H9 (cell line): Measurements from ENCODE around the gene BARX1. TPM values are rescaled to one million over a fixed set of nuclear protein-coding genes. Genes with fewer than 3 reads are reported as not detected.

Experiments
- DNase-seq: peaks from one replicate; pipeline ENCODE4 v3.0.0-alpha.2; 2017
- H2AFZ ChIP-seq: one replicate; pipeline ENCODE4 v1.6.1; 2013; ENCODE audit warnings: mild to moderate bottlenecking, low read length, control low read depth, moderate library complexity
- H2AK5ac ChIP-seq: 2 replicates; pipeline ENCODE4 v1.6.1; 2013; ENCODE audit warnings: low read length, control low read depth, mixed read lengths; ENCODE audit not compliant: insufficient read length
- H2BK120ac ChIP-seq: one replicate; pipeline ENCODE4 v1.6.1; 2013; ENCODE audit warnings: low read depth, mild to moderate bottlenecking, low read length, control low read depth, inconsistent platforms; ENCODE audit not compliant: poor library complexity, severe bottlenecking
- H2BK12ac ChIP-seq: 2 replicates; pipeline ENCODE4 v1.6.1; 2013; ENCODE audit warnings: low read length, control low read depth, mixed read lengths, low read depth; ENCODE audit not compliant: insufficient read length
- H2BK15ac ChIP-seq: 2 replicates; pipeline ENCODE4 v1.6.1; 2013; ENCODE audit warnings: low read depth, low read length, control low read depth
- H2BK20ac ChIP-seq: one replicate; pipeline ENCODE4 v1.6.1; 2013; ENCODE audit warnings: low read depth, mild to moderate bottlenecking, low read length, control low read depth, inconsistent platforms; ENCODE audit not compliant: poor library complexity, severe bottlenecking
- H2BK5ac ChIP-seq: 2 replicates; pipeline ENCODE4 v1.6.1; 2013; ENCODE audit warnings: low read length, control low read depth, mixed read lengths; ENCODE audit not compliant: insufficient read length
- H3K14ac ChIP-seq: 2 replicates; pipeline ENCODE4 v1.6.1; 2013; ENCODE audit warnings: low read length, control low read depth; ENCODE audit not compliant: insufficient read depth
- H3K18ac ChIP-seq: 2 replicates; pipeline ENCODE4 v1.6.1; 2013; ENCODE audit warnings: low read depth, mild to moderate bottlenecking, mixed read lengths, low read length, control low read depth; ENCODE audit not compliant: insufficient read length
- H3K23ac ChIP-seq: 2 replicates; pipeline ENCODE4 v1.6.1; 2013; ENCODE audit warnings: low read length, control low read depth, mixed read lengths, low read depth; ENCODE audit not compliant: insufficient read length
- H3K23me2 ChIP-seq: 2 replicates; pipeline ENCODE4 v1.6.1; 2013; ENCODE audit warnings: low read depth, mild to moderate bottlenecking, mixed read lengths, low read length, control low read depth; ENCODE audit not compliant: insufficient read length, poor library complexity, severe bottlenecking
- H3K27ac ChIP-seq: 2 replicates; pipeline ENCODE4 v1.5.1; 2013; ENCODE audit warnings: low read length, control low read depth, mixed read lengths, low read depth; ENCODE audit not compliant: insufficient read length
- H3K27me3 ChIP-seq: 2 replicates; pipeline ENCODE4 v1.6.1; 2013; ENCODE audit warnings: low read length, control low read depth, inconsistent platforms; ENCODE audit not compliant: insufficient read depth
- H3K4ac ChIP-seq: 2 replicates; pipeline ENCODE4 v1.6.1; 2013; ENCODE audit warnings: low read depth, mild to moderate bottlenecking, control low read depth, inconsistent platforms, low read length, moderate library complexity
- H3K4me1 ChIP-seq: 2 replicates; pipeline ENCODE4 v1.6.1; 2013; ENCODE audit warnings: low read length, control low read depth, inconsistent platforms; ENCODE audit not compliant: insufficient read depth
- H3K4me2 ChIP-seq: 2 replicates; pipeline ENCODE4 v1.6.1; 2013; ENCODE audit warnings: low read length, control low read depth, mixed read lengths; ENCODE audit not compliant: insufficient read length, insufficient read depth
- H3K56ac ChIP-seq: 2 replicates; pipeline ENCODE4 v1.6.1; 2013; ENCODE audit warnings: low read depth, mild to moderate bottlenecking, mixed read lengths, low read length, control low read depth; ENCODE audit not compliant: insufficient read length
- H3K79me1 ChIP-seq: 2 replicates; pipeline ENCODE4 v1.6.1; 2013; ENCODE audit warnings: low read depth, mild to moderate bottlenecking, moderate library complexity, low read length, control low read depth, inconsistent platforms; ENCODE audit not compliant: insufficient read depth, poor library complexity, severe bottlenecking
- H3K79me2 ChIP-seq: 2 replicates; pipeline ENCODE4 v1.6.1; 2013; ENCODE audit warnings: low read length, control low read depth, inconsistent platforms; ENCODE audit not compliant: insufficient read depth
- H3K9ac ChIP-seq: 2 replicates; pipeline ENCODE4 v1.6.1; 2013; ENCODE audit warnings: low read length, control low read depth, mixed read lengths; ENCODE audit not compliant: insufficient read length; ENCODE audit errors: extremely low read depth
- H3K9me3 ChIP-seq: one replicate; pipeline ENCODE4 v1.6.1; 2013; ENCODE audit warnings: low read depth, low read length, inconsistent platforms; ENCODE audit not compliant: control insufficient read depth
- H3T11ph ChIP-seq: one replicate; pipeline ENCODE4 v1.6.1; 2013; ENCODE audit warnings: mild to moderate bottlenecking, low read length, control low read depth, inconsistent platforms
- H4K20me1 ChIP-seq: one replicate; pipeline ENCODE4 v1.6.1; 2013; ENCODE audit not compliant: control insufficient read depth, insufficient read length, insufficient read depth
- H4K5ac ChIP-seq: 2 replicates; pipeline ENCODE4 v1.6.1; 2013; ENCODE audit warnings: low read depth, mild to moderate bottlenecking, mixed read lengths, low read length, control low read depth; ENCODE audit not compliant: insufficient read length
- H4K8ac ChIP-seq: replicated peaks from 2 replicates; pipeline ENCODE4 v1.6.1; 2013; ENCODE audit warnings: low read length, control low read depth, mixed read lengths, low read depth; ENCODE audit not compliant: insufficient read length
- H4K91ac ChIP-seq: 2 replicates; pipeline ENCODE4 v1.6.1; 2013; ENCODE audit warnings: low read depth, mild to moderate bottlenecking, moderate library complexity, mixed read lengths, low read length, control low read depth; ENCODE audit not compliant: insufficient read length
- H3K27ac Mint-ChIP-seq, 3 experiments: 2 replicates in 2 of 3; 3 replicates in 1 of 3; pipeline ENCODE4 v1.8.0; 2020 to 2021; ENCODE audit warnings: mixed read lengths in 3 of 3, mild to moderate bottlenecking in 1 of 3, moderate library complexity in 1 of 3
- H3K27me3 Mint-ChIP-seq: 2 replicates; pipeline ENCODE4 v1.8.0; 2021; ENCODE audit warnings: low read depth, mild to moderate bottlenecking, moderate library complexity, mixed read lengths
- H3K36me3 Mint-ChIP-seq, 3 experiments: 2 replicates in 2 of 3; 3 replicates in 1 of 3; pipeline ENCODE4 v1.8.0; 2020 to 2021; ENCODE audit warnings: low read depth in 3 of 3, mixed read lengths in 3 of 3; ENCODE audit not compliant: insufficient read depth in 1 of 3
- H3K4me1 Mint-ChIP-seq, 2 experiments: 2 replicates each; pipeline ENCODE4 v1.8.0; 2020; ENCODE audit warnings: mixed read lengths in 2 of 2
- H3K4me3 Mint-ChIP-seq, 2 experiments: 2 replicates in 1 of 2; 3 replicates in 1 of 2; pipeline ENCODE4 v1.8.0; 2020 to 2021; ENCODE audit warnings: mild to moderate bottlenecking in 2 of 2, mixed read lengths in 2 of 2, moderate library complexity in 1 of 2
- H3K9me3 Mint-ChIP-seq, 2 experiments: 2 replicates in 1 of 2; 3 replicates in 1 of 2; pipeline ENCODE4 v1.8.0; 2020; ENCODE audit warnings: mild to moderate bottlenecking in 2 of 2, mixed read lengths in 2 of 2, moderate library complexity in 1 of 2
- WGBS: extraction: QIAGEN DNeasy Blood & Tissue Kit; methylation state at CpG from one replicate; pipeline ENCODE4 v1.1.7; 2013; ENCODE audit warnings: missing lambda C conversion rate, low lambda C conversion rate, mixed read lengths; ENCODE audit not compliant: insufficient read length; ENCODE audit errors: extremely low coverage; 5-methylcytosine and 5-hydroxymethylcytosine counted together
- total RNA-seq: library from RNA; stranded (reverse); gene quantifications from 2 replicates; pipeline ENCODE4 v1.2.1, GENCODE V29; 2021
- TF ChIP-seq, protein P1 (sequence below): fragments of 200-600 bp; sonication (generic); conservative IDR thresholded peaks from 3 replicates; pipeline ENCODE4 v1.8.0; 2021; ENCODE audit warnings: antibody characterized with exemption, mild to moderate bottlenecking

The BARX1 gene
- total RNA-seq, 1 experiment from 2014 or later, result 1.2 TPM

DNA sequence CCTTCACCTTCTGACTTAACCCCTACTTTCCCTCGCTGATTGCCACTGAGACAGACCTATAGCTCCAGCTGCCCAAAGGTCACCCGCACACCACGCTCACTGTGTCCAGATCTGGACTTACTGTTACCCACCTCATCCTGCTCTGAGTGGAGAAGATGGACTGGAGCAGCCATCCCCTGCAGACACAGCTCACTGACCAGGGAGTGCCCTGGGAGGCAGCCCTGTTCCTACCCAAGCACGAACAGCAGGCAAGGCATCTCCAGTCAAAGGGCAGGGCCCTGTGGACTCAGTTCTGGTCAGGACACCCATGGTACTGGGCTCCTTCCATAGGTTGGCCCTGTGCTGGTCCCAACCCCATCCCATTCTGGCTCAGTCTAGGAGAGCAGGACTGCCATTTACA lies 9.5 kb upstream of the BARX1 start:
- Histone ChIP-seq H2BK15ac (no peak overlapping the region), H3K4me1 (no peaks in the 10 kb centered on the region), H2BK5ac (no peak overlapping the region), H3K79me2 (no peaks in the 10 kb centered on the region), H3K4me2 (no peak overlapping the region), H3K79me1 (no peaks in the 10 kb centered on the region), H2BK20ac (no peak overlapping the region), H3K23ac (no peak overlapping the region), H3K27me3 (peaks cover 24% of the 10 kb centered on the region), H4K5ac (no peak overlapping the region), H2AFZ (no peak overlapping the region), H3K56ac (no peak overlapping the region), H3K9me3 (no peaks in the 10 kb centered on the region), H3T11ph (no peak overlapping the region), H3K18ac (no peak overlapping the region), H4K20me1 (no peaks in the 10 kb centered on the region), H2AK5ac (no peak overlapping the region), H2BK120ac (no peak overlapping the region), H3K4ac (no peak overlapping the region), H3K14ac (no peak overlapping the region), H4K91ac (no peak overlapping the region), H2BK12ac (no peak overlapping the region), H3K27ac (no peak overlapping the region), H3K9ac (no peak overlapping the region), H4K8ac (no peak overlapping the region), H3K23me2 (no peaks in the 10 kb centered on the region)
- Mint-ChIP-seq H3K27ac (no peak overlapping the region), H3K4me3 (no peak overlapping the region), H3K27me3 (peaks cover 37% of the 10 kb centered on the region), H3K4me1 (peaks cover 6 to 12% of the 10 kb centered on the region in 2 experiments; a peak in 3 of 4 replicates), H3K9me3 (no peaks in the 10 kb centered on the region), H3K36me3 (no peaks in the 10 kb centered on the region)
- TF ChIP-seq, protein P1, sequence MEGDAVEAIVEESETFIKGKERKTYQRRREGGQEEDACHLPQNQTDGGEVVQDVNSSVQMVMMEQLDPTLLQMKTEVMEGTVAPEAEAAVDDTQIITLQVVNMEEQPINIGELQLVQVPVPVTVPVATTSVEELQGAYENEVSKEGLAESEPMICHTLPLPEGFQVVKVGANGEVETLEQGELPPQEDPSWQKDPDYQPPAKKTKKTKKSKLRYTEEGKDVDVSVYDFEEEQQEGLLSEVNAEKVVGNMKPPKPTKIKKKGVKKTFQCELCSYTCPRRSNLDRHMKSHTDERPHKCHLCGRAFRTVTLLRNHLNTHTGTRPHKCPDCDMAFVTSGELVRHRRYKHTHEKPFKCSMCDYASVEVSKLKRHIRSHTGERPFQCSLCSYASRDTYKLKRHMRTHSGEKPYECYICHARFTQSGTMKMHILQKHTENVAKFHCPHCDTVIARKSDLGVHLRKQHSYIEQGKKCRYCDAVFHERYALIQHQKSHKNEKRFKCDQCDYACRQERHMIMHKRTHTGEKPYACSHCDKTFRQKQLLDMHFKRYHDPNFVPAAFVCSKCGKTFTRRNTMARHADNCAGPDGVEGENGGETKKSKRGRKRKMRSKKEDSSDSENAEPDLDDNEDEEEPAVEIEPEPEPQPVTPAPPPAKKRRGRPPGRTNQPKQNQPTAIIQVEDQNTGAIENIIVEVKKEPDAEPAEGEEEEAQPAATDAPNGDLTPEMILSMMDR, result no peak
- WGBS, result no CpG with 5 or more reads among the region's 4 CpGs
- no peak for DNase-seq
